ENCODE results near the gene GRID2. TPM values are rescaled to one million over a fixed set of nuclear protein-coding genes. Genes with fewer than 3 reads are reported as not detected.

GRID2 gene
- total RNA-seq, 3 donors from 2014 or later, result under 0.01 TPM

- no peaks in the 10 kb centered on the region for H3K9me3 ChIP-seq
- no peak overlapping the region for H3K4me3 ChIP-seq
- TF ChIP-seq, protein P1, sequence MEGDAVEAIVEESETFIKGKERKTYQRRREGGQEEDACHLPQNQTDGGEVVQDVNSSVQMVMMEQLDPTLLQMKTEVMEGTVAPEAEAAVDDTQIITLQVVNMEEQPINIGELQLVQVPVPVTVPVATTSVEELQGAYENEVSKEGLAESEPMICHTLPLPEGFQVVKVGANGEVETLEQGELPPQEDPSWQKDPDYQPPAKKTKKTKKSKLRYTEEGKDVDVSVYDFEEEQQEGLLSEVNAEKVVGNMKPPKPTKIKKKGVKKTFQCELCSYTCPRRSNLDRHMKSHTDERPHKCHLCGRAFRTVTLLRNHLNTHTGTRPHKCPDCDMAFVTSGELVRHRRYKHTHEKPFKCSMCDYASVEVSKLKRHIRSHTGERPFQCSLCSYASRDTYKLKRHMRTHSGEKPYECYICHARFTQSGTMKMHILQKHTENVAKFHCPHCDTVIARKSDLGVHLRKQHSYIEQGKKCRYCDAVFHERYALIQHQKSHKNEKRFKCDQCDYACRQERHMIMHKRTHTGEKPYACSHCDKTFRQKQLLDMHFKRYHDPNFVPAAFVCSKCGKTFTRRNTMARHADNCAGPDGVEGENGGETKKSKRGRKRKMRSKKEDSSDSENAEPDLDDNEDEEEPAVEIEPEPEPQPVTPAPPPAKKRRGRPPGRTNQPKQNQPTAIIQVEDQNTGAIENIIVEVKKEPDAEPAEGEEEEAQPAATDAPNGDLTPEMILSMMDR (IDR thresholded peaks at IDR 0.05), result no peak
- TF ChIP-seq POLR2AphosphoS5 (IDR thresholded peaks at IDR 0.05), result no peak
- no peak for TF ChIP-seq POLR2A (IDR thresholded peaks at IDR 0.05)
- no peak overlapping the region for H3K27ac ChIP-seq
- no peaks in the 10 kb centered on the region for H3K36me3 ChIP-seq
- H3K27me3 ChIP-seq, result no peaks in the 10 kb centered on the region
- intact Hi-C loops (cut with DNase I; ENCODE audit: low total_unique reads), result no loop called here
- no peak for DNase-seq (ENCODE audit: low spot score in 2 of 2)
- H3K4me1 ChIP-seq, result no peaks in the 10 kb centered on the region
Measured at GRCh38 chr4:93072292-93072691, 768.5 kb downstream of the GRID2 start.

DNA sequence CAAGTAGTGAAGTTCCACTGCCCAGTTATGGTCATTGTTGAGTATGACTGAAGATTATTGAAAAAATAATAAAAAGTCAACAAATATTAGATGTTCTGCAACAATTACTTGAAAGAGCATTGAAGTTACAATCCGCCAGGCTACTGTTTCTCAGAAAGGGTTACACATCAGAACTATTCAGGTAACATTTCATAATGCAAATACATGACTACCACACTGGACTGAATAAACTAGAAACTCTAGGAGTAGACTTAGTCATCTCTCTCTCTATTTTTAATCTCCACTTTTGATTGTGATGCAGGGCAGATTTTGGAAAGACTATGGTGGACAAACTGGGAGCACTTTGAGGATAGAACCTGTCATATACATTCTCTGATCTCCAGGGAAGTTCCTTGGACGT, 776.5 kb downstream of the GRID2 start:
- no peaks in the 10 kb centered on the region for H3K36me3 ChIP-seq
- no peak for TF ChIP-seq POLR2A (IDR thresholded peaks at IDR 0.05)
- no peak for TF ChIP-seq POLR2AphosphoS5 (IDR thresholded peaks at IDR 0.05)
- TF ChIP-seq, protein P1 (IDR thresholded peaks at IDR 0.05), result no peak
- H3K4me1 ChIP-seq, result no peaks in the 10 kb centered on the region
- H3K27ac ChIP-seq, result no peak overlapping the region
- DNase-seq (ENCODE audit: low spot score in 2 of 2), result no peak
- H3K4me3 ChIP-seq, result no peak overlapping the region
- H3K27me3 ChIP-seq, result no peaks in the 10 kb centered on the region
- H3K9me3 ChIP-seq, result no peaks in the 10 kb centered on the region
- intact Hi-C loops (cut with DNase I; ENCODE audit: low total_unique reads), result no loop called here

- H3K4me3 ChIP-seq, result no peak overlapping the region
- H3K27ac ChIP-seq, result no peak overlapping the region
- H3K4me1 ChIP-seq, result no peaks in the 10 kb centered on the region
- H3K9me3 ChIP-seq, result no peaks in the 10 kb centered on the region
- no peak for DNase-seq (ENCODE audit: low spot score in 2 of 2)
- no peak for TF ChIP-seq POLR2AphosphoS5 (IDR thresholded peaks at IDR 0.05)
- TF ChIP-seq POLR2A (IDR thresholded peaks at IDR 0.05), result no peak
- TF ChIP-seq, protein P1 (IDR thresholded peaks at IDR 0.05), result no peak
- intact Hi-C loops (cut with DNase I; ENCODE audit: low total_unique reads), result no loop called here
- H3K27me3 ChIP-seq, result no peaks in the 10 kb centered on the region
- no peaks in the 10 kb centered on the region for H3K36me3 ChIP-seq
Measured at GRCh38 chr4:93084599-93085305, 781.0 kb downstream of the GRID2 start.

- no peaks in the 10 kb centered on the region for H3K9me3 ChIP-seq
- intact Hi-C loops (cut with DNase I; ENCODE audit: low total_unique reads), result no loop called here
- H3K27ac ChIP-seq, result no peak overlapping the region
- H3K4me1 ChIP-seq, result no peaks in the 10 kb centered on the region
- H3K4me3 ChIP-seq, result no peak overlapping the region
- H3K36me3 ChIP-seq, result no peaks in the 10 kb centered on the region
- no peak for TF ChIP-seq POLR2AphosphoS5 (IDR thresholded peaks at IDR 0.05)
- TF ChIP-seq, protein P1 (IDR thresholded peaks at IDR 0.05), result no peak
- no peak for TF ChIP-seq POLR2A (IDR thresholded peaks at IDR 0.05)
- DNase-seq (ENCODE audit: low spot score in 2 of 2), result no peak
- no peaks in the 10 kb centered on the region for H3K27me3 ChIP-seq
Measured at GRCh38 chr4:93086356-93086755, 782.6 kb downstream of the GRID2 start.

GRCh38 chr4:93092765-93093164, 789.0 kb downstream of the GRID2 start:
- no peak overlapping the region for H3K4me3 ChIP-seq
- no peak overlapping the region for H3K27ac ChIP-seq
- no peak for DNase-seq (ENCODE audit: low spot score in 2 of 2)
- H3K9me3 ChIP-seq, result no peaks in the 10 kb centered on the region
- no peaks in the 10 kb centered on the region for H3K36me3 ChIP-seq
- H3K4me1 ChIP-seq, result no peaks in the 10 kb centered on the region
- intact Hi-C loops (cut with DNase I; ENCODE audit: low total_unique reads), result no loop called here
- no peaks in the 10 kb centered on the region for H3K27me3 ChIP-seq
- TF ChIP-seq POLR2AphosphoS5 (IDR thresholded peaks at IDR 0.05) (no peak), POLR2A (IDR thresholded peaks at IDR 0.05) (no peak)
- TF ChIP-seq, protein P1 (IDR thresholded peaks at IDR 0.05), result no peak

Measured in breast epithelium (tissue), 4 donors.